HFF-Myc (cell line): ENCODE results near the gene CTPS2.
"Not testable (repeated sequence)": the region's sequence is repeated elsewhere in the genome, so short reads cannot be mapped to it uniquely, and the experiment has no call there.

Experiments
- DNase-seq: peaks from one replicate; pipeline ENCODE4 v3.0.0-alpha.2; 2011; ENCODE audit warnings: low read depth; ENCODE audit errors: extremely low read depth
- H3K4me3 ChIP-seq: replicated peaks from 2 replicates; pipeline ENCODE4 v1.5.1; 2011; ENCODE audit warnings: low read depth, mild to moderate bottlenecking, control low read depth, low read length
- TF ChIP-seq, protein P1 (sequence below): IDR thresholded peaks from 2 replicates; pipeline ENCODE4 v1.5.1; 2012; ENCODE audit warnings: mild to moderate bottlenecking, low read depth, low read length, control low read depth; ENCODE audit errors: missing control alignments

Gene CTPS2

DNA sequence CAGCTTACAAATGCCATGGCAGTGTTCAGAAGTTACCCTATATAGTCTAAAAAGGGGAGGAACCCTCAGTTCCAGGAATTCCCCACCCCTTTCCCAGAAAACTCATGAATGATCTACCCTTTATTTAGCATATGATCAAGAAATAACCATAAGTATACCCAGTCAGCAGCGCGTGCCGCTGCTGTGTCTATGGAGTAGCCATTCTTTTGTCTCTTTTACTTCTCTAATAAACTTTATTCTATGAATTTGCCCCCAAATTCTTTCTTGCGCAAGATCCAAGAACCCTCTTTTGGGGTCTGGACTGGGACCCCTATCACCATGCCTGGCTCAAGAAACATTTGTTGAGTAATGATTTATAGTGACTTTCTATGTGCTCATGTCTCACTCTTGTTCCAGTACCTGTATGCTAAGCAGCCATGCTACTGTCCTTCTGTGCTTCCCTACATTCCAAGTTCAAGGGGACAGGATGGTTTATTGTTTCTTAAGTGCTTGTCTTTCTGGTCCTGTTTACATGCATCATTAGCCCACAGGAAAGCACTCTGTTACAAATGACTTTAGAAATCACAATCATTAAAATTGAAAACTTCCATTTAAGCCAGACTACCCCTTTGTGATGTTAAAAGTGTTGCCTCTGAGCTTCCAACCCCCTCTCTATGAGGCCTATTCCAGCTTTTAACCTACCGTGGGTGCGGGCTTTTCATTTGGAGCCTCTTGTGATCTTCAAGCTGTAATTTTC, 125.9 kb downstream of the CTPS2 start:
- H3K4me3 ChIP-seq = no peak overlapping the region
- TF ChIP-seq, protein P1, sequence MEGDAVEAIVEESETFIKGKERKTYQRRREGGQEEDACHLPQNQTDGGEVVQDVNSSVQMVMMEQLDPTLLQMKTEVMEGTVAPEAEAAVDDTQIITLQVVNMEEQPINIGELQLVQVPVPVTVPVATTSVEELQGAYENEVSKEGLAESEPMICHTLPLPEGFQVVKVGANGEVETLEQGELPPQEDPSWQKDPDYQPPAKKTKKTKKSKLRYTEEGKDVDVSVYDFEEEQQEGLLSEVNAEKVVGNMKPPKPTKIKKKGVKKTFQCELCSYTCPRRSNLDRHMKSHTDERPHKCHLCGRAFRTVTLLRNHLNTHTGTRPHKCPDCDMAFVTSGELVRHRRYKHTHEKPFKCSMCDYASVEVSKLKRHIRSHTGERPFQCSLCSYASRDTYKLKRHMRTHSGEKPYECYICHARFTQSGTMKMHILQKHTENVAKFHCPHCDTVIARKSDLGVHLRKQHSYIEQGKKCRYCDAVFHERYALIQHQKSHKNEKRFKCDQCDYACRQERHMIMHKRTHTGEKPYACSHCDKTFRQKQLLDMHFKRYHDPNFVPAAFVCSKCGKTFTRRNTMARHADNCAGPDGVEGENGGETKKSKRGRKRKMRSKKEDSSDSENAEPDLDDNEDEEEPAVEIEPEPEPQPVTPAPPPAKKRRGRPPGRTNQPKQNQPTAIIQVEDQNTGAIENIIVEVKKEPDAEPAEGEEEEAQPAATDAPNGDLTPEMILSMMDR = no peak
- no peak for DNase-seq

DNA sequence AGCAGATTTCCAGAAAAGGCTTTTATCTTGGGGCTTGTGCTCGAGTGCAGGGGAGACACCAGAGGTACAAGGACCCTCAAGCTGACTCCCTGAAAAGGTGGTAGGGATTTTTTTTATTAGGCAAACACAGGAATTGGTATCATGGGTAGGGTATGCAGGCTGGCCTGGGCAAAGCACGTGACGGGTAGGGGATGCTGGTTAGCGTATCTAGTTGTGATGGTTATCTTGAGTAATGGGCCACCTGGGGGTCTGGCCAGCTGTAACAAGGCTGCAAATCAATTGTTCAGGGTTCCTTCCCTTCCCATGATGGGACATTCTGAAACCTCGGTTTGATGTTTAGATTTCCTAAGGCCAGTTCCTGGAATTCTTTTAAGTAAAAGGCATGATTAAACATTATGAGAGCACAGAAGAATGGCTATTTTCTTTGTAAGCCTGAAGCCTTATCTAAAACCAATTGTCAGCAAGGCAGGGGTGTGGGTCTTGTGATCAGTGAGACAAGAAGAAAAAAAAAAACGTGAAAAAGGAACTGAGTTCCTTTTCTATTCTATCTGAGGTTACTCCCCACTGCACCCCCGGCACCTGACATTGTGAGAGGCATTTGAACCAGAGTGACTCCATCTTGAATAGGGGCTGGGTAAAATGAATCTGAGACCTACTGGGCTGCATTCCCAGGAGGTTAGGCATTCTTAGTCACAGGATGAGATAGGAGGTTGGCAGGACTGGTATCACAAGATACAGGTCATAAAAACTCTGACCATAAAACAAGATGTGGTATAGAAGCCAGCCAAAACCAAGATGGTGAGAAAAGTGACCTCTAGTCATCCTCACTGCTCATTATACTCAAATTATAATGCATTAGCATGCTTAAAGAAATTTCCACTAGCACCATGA, 126.7 kb downstream of the CTPS2 start:
- TF ChIP-seq, protein P1 = no peak
- H3K4me3 ChIP-seq = no peak overlapping the region
- DNase-seq = no peak

DNA sequence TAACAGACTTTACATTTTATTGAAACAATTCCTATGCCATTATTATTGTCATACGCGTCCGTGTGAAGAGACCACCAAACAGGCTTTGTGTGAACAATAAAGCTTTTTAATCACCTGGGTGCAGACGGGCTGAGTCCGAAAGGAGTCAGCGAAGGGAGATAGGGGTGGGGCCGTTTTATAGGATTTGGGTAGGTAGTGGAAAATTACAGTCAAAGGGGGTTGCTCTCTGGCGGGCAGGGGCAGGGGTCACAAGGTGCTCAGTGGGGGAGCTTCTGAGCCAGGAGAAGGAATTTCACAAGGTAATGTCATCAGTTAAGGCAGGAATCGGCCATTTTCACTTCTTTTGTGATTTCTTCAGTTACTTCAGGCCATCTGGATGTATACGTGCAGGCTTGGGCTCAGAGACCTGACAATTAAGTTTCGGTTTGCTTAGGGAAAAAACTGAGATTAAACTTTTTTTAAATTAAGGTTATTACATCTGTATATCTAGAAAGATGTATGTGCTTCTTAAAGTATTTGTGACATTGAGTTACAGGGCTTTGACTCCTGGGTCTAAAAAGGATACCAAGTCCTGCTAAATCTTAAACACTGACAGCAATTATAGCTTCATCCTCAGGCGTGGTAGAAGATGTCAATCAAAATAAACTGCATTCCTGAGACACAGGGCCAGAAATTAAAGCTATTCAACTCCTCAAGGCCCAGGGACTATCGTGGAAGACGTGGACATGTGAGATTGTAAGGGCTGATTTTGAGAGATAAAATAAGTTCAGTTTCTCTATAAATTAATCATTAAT, 132.3 kb downstream of the CTPS2 start:
- H3K4me3 ChIP-seq, DNase-seq: not testable (repeated sequence)

DNA sequence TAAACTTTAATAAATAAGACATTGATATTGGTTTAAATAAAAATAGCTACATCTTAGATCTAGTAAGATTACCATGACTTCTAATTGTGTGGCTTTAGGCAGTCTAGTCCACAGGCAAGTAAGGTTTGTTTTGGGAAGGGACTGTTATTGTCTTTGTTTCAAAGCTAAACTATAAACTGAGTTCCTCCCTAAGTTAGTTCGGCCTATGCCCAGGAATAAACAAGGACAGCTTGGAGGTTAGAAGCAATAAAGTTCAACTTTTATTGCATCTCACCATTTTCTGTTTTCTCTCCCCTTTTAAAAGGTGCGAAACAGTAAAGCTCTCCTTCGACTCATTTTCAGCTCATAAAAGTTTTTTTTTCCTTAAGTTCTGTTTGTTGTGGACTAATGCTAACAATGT, 133.0 kb downstream of the CTPS2 start:
- TF ChIP-seq, protein P1 = no peak
- DNase-seq = no peak
- H3K4me3 ChIP-seq = no peak overlapping the region

DNA sequence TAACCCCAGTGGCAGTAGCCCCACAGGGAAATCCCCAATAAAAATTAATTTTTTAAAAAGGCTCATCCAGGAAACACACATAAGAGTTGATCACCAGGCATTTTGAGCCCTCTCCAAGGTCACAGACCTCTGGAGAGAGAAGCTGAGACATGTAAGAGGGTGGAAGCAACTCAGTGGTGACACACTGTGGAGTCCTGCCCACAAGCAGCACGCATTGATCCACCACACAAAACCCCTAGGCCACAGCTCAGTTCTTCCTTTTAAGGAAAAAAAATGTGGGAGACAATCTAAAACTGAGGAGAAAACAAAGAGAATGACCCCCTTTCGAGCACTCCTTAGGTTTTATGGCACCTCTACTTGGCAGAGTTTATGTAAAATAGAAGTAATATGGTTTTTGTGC, 134.3 kb downstream of the CTPS2 start:
- H3K4me3 ChIP-seq = no peak overlapping the region
- no peak for DNase-seq
- TF ChIP-seq, protein P1 = no peak

DNA sequence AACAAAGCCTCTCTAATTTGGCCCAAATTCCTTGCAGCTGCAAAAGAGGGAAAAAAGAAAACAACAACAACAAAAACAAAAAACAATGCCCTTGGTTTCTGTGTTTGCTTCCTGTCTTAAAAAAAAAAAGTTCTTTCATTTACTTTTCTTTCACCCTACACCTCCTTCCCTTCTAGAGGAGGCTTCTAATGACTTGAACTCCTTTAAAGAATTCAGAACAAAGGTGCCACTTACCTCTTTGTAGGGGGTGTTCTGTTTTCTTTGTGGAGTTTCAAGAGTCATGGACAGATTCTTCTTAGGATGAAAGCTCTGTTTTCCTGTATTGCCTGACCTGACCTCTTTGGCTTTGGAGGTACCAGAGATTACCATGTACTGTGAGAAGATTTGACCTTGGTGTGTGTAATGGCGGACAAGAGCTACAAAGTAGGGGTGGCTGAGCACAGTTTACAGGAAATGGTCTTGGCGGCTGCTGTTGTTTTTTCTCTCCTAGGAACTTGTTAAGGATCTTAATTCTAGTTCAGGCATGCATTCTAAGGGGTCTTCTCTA, 134.9 kb downstream of the CTPS2 start:
- no peak for DNase-seq
- TF ChIP-seq, protein P1 = no peak
- H3K4me3 ChIP-seq = no peak overlapping the region

DNA sequence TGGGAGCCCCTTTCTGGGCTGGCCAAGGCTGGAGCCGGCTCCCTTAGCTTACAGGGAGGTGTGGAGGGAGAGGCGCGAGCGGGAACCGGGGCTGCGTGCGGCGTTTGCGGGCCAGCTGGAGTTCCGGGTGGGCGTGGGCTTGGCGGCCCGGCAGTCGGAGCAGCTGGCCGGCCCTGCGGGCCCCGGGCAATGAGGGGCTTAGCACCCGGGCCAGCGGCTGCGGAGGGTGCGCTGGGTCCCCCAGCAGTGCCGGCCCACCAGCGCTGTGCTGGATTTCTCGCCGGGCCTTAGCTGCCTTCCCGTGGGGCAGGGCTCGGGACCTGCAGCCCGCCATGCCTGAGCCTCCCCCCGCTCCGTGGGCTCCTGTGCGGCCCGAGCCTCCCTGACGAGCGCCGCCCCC, 137.1 kb downstream of the CTPS2 start:
- not testable (repeated sequence) for DNase-seq, H3K4me3 ChIP-seq
